OCI-LY3 (cell line): ENCODE measurements around the gene CWF19L1.

Experiments used
- CTCF ChIP-seq: fragments of 200-600, 300-600 bp; sonication (generic); IDR thresholded peaks from 2 replicates; pipeline ENCODE4 v1.5.1; 2014; ENCODE audit warnings: antibody characterized with exemption, low read length, low read depth
- EZH2phosphoT487 ChIP-seq: fragments of 200-600 bp; shearing (Covaris generic); IDR thresholded peaks from 2 replicates; pipeline ENCODE4 v1.6.1; 2018; ENCODE audit warnings: antibody characterized with exemption, mixed run types, low read depth

GRCh38 chr10:100289641-100290040 lies 22.2 kb upstream of the CWF19L1 start:
- no peak for TF ChIP-seq CTCF
- no peak for TF ChIP-seq EZH2phosphoT487
